ENCODE results near the gene USP40. TPM values are rescaled to one million over a fixed set of nuclear protein-coding genes. Genes with fewer than 3 reads are reported as not detected.

Gene USP40
- total RNA-seq, 4 donors from 2014 or later = 21.8 to 60.3 (median 38.2) TPM

GRCh38 chr2:233501198-233502076 is 65.1 kb downstream of the USP40 start:
- no peak for TF ChIP-seq CTCF (IDR thresholded peaks at IDR 0.05; ENCODE audit: low read depth)

GRCh38 chr2:233499928-233500327 is 66.7 kb downstream of the USP40 start:
- no peak for TF ChIP-seq CTCF (IDR thresholded peaks at IDR 0.05; ENCODE audit: low read depth)

- TF ChIP-seq CTCF (IDR thresholded peaks at IDR 0.05; ENCODE audit: low read depth) = no peak
Measured at GRCh38 chr2:233498126-233498525, 68.5 kb downstream of the USP40 start.

GRCh38 chr2:233497692-233498091 is 68.9 kb downstream of the USP40 start:
- TF ChIP-seq CTCF (IDR thresholded peaks at IDR 0.05; ENCODE audit: low read depth) = no peak

GRCh38 chr2:233495503-233496496 is 70.8 kb downstream of the USP40 start:
- no peak for TF ChIP-seq CTCF (IDR thresholded peaks at IDR 0.05; ENCODE audit: low read depth)

GRCh38 chr2:233492751-233493150 is 73.8 kb downstream of the USP40 start:
- no peak for TF ChIP-seq CTCF (IDR thresholded peaks at IDR 0.05; ENCODE audit: low read depth)

GRCh38 chr2:233492078-233492477 is 74.5 kb downstream of the USP40 start:
- no peak for TF ChIP-seq CTCF (IDR thresholded peaks at IDR 0.05; ENCODE audit: low read depth)
